K562 (cell line): Measurements from ENCODE around the gene AURKB. TPM values are rescaled to one million over a fixed set of nuclear protein-coding genes. Genes with fewer than 3 reads are reported as not detected.

Source experiments
- CBX1 ChIP-seq: sonication (generic); IDR thresholded peaks from 2 replicates; pipeline ENCODE4 v1.6.1; 2016; ENCODE audit warnings: antibody characterized with exemption, low read depth, mild to moderate bottlenecking
- CBX2 ChIP-seq: fragments of 200-600 bp; sonication (generic); IDR thresholded peaks from one replicate; pipeline ENCODE4 v1.6.1; 2012; ENCODE audit warnings: mild to moderate bottlenecking, low read length, inconsistent platforms; ENCODE audit not compliant: insufficient read depth, poor library complexity, severe bottlenecking
- CBX8 ChIP-seq: fragments of 200-600 bp; sonication (generic); IDR thresholded peaks from 2 replicates; pipeline ENCODE4 v1.6.1; 2012; ENCODE audit warnings: borderline replicate concordance, mixed run types, low read depth, mild to moderate bottlenecking, moderate library complexity, mixed read lengths, low read length, control low read depth, inconsistent platforms; ENCODE audit not compliant: poor library complexity, severe bottlenecking; ENCODE audit errors: extremely low read depth
- CSDE1 ChIP-seq, 2 experiments: fragments of 450-650 bp; IDR thresholded peaks; 2 replicates each; pipeline ENCODE4 v1.6.1; 2016; ENCODE audit warnings: mild to moderate bottlenecking in 1 of 2
- ERF ChIP-seq: fragments of 450-650 bp; formaldehyde crosslinking; IDR thresholded peaks from 2 replicates; pipeline ENCODE4 v1.4.0; 2020; ENCODE audit warnings: mild to moderate bottlenecking, mixed read lengths
- HDGF ChIP-seq: fragments of 450-650 bp; IDR thresholded peaks from 2 replicates; pipeline ENCODE4 v1.6.1; 2016
- JUN ChIP-seq, 2 experiments: sonication (generic) in 1 of 2; formaldehyde crosslinking in 1 of 2; IDR thresholded peaks; 2 replicates each; pipeline versions ENCODE4 v1.6.1 to v1.8.0; 2012 to 2022; ENCODE audit warnings: borderline replicate concordance in 2 of 2, mild to moderate bottlenecking in 2 of 2, improper control_type of control experiment in 1 of 2, low read depth in 1 of 2, low read length in 1 of 2, missing genetic modification reagents in 1 of 2
- JUND ChIP-seq, 2 experiments: IDR thresholded peaks; 2 replicates in 1 of 2; 3 replicates in 1 of 2; pipeline ENCODE4 v1.6.1; 2011; ENCODE audit warnings: borderline replicate concordance in 2 of 2, low read depth in 2 of 2, low read length in 2 of 2, improper control_type of control experiment in 1 of 2, missing biosample characterization in 1 of 2, missing genetic modification characterization in 1 of 2, missing genetic modification reagents in 1 of 2
- KDM2B ChIP-seq: fragments of 250-450 bp; sonication (Bioruptor Pico); IDR thresholded peaks from 2 replicates; pipeline ENCODE4 v1.8.0; 2021; ENCODE audit warnings: mild to moderate bottlenecking, moderate library complexity
- RHOXF2B ChIP-seq: fragments of 250-450 bp; sonication (Bioruptor Pico); conservative IDR thresholded peaks from 2 replicates; pipeline ENCODE4 v1.5.1; 2021
- SLC30A9 ChIP-seq: fragments of 250-450 bp; sonication (Bioruptor Pico); IDR thresholded peaks from 2 replicates; pipeline ENCODE4 v1.8.0; 2022; ENCODE audit warnings: mild to moderate bottlenecking, moderate library complexity
- SPI1 ChIP-seq: IDR thresholded peaks from 2 replicates; pipeline ENCODE4 v1.6.1; 2011; ENCODE audit warnings: low read depth, low read length, control low read depth, borderline replicate concordance
- TEAD1 ChIP-seq, 2 experiments: fragments of 450-650 bp in 1 of 2; sonication (generic) in 1 of 2; formaldehyde crosslinking; IDR thresholded peaks; 2 replicates each; pipeline versions ENCODE4 v1.4.0 to v1.8.0; 2020 to 2022; ENCODE audit warnings: mild to moderate bottlenecking in 2 of 2, missing genetic modification reagents in 1 of 2
- ZFP1 ChIP-seq: fragments of 450-650 bp; formaldehyde crosslinking; IDR thresholded peaks from 2 replicates; pipeline ENCODE4 v1.4.0; 2020; ENCODE audit warnings: mild to moderate bottlenecking, mixed read lengths
- ZNF174 ChIP-seq: fragments of 250-450 bp; sonication (Bioruptor Pico); IDR thresholded peaks from 2 replicates; pipeline ENCODE4 v1.4.0; 2020; ENCODE audit warnings: mild to moderate bottlenecking
- ZNF224 ChIP-seq: sonication (generic); formaldehyde crosslinking; IDR thresholded peaks from 2 replicates; pipeline ENCODE4 v1.8.0; 2022; ENCODE audit warnings: mild to moderate bottlenecking, missing genetic modification reagents
- ZNF232 ChIP-seq: sonication (generic); formaldehyde crosslinking; IDR thresholded peaks from 2 replicates; pipeline ENCODE4 v1.8.0; 2022; ENCODE audit warnings: mild to moderate bottlenecking, missing genetic modification reagents
- ZNF3 ChIP-seq: fragments of 250-450 bp; sonication (Bioruptor Pico); IDR thresholded peaks from 2 replicates; pipeline ENCODE4 v1.5.0; 2021; ENCODE audit warnings: mild to moderate bottlenecking, moderate library complexity
- ZNF41 ChIP-seq: fragments of 250-450 bp; sonication (Bioruptor Pico); conservative IDR thresholded peaks from 2 replicates; pipeline ENCODE4 v1.4.0; 2020; ENCODE audit warnings: mild to moderate bottlenecking
- ZNF445 ChIP-seq: fragments of 250-450 bp; sonication (Bioruptor Pico); IDR thresholded peaks from 2 replicates; pipeline ENCODE4 v1.4.0; 2020; ENCODE audit warnings: low read depth, mild to moderate bottlenecking, moderate library complexity
- polyA plus RNA-seq, 8 experiments: library from polyadenylated mRNA; depleted of rRNA in 4 of 8; stranded (reverse) in 5 of 8; unstranded in 3 of 8; fragments of >200 nt; fragmentation: Nextera tagmentation in 2 of 8; fragmentation: Illumina TruSeq in 1 of 8; extraction: Ambion mirVana in 2 of 8; extraction: Trizol in 1 of 8; gene quantifications; 2 replicates each; pipeline versions ENCODE4 v1.2.1 to v1.2.3, GENCODE V29; 2011 to 2014; ENCODE audit warnings: inconsistent platforms in 1 of 8, missing spikeins in 1 of 8
- total RNA-seq, 7 experiments: library from RNA; depleted of rRNA in 6 of 7; stranded (reverse); fragments of >200 nt in 6 of 7; fragmentation: Illumina TruSeq in 2 of 7; extraction: Trizol in 2 of 7; gene quantifications; 2 replicates each; pipeline versions ENCODE4 v1.2.1 to v1.2.3, GENCODE V29; 2011 to 2021; ENCODE audit warnings: low replicate concordance in 1 of 7
- TF ChIP-seq, protein P1 (sequence below): sonication (generic); formaldehyde crosslinking; IDR thresholded peaks from 2 replicates; pipeline ENCODE4 v1.8.0; 2023; ENCODE audit warnings: mild to moderate bottlenecking, missing genetic modification reagents
- TF ChIP-seq, protein P2 (sequence below): fragments of 250-450 bp; sonication (Bioruptor Pico); IDR thresholded peaks from 2 replicates; pipeline ENCODE4 v1.6.1; 2021; ENCODE audit warnings: mild to moderate bottlenecking
- TF ChIP-seq, protein P3 (sequence below): IDR thresholded peaks from 2 replicates; pipeline ENCODE4 v1.6.1; 2011; ENCODE audit not compliant: insufficient read length; ENCODE audit errors: extremely low read depth
- TF ChIP-seq, protein P4 (sequence below): fragments of 250-450 bp; sonication (Bioruptor Pico); IDR thresholded peaks from 2 replicates; pipeline ENCODE4 v1.5.0; 2021

AURKB gene
- total and polyA plus RNA-seq, 9 of the 15 experiments (the other 6 are each of a cell fraction or from before 2014, with no cell fraction given) = 27.2 to 114 (median 74.8) TPM

DNA sequence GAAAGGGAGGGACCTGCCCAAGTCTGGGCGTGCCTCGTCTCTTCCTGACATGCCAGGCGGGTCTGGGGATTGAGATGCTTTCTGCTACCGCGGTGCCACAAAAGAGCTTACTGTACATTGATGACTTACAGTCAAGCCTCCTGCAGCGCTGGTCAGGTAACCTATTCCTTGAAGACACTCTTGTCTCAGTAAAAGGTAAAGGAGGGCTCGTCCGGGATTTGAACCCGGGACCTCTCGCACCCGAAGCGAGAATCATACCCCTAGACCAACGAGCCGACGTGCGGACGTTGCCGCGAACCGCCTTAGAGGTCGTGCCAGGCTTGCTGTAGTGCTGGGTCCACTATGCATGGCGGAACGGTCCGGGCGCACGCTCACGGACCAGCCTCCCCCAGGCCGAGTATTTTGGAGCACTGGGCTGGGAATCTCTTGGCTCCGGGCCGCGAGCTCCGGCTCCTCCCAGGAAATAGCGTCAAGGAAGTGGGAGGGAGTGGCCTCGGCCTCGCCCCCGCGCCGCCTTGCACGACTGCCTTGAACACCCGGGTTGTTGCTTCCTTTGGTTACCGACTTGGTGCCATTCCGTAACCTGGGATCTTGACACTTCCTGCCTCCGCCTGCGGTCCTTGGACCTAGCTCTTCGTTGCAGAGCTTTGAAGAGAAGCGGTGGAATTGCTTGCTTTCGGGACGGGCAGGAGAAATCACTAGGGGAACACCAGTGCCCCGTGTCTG is 12.4 kb upstream of the AURKB start (continued):
- TF ChIP-seq ZNF232 (CRISPR knock-in tag) (no peak), SLC30A9 (CRISPR knock-in tag) (no peak), SPI1 (peak; percentile 47; the same call in 1 of the 2 replicates), CBX8 (no peak), ZNF224 (CRISPR knock-in tag) (no peak), ZNF445 (CRISPR knock-in tag) (no peak), ZNF174 (CRISPR knock-in tag) (no peak), JUN (IDR thresholded peaks at IDR 0.05; ENCODE audit: borderline replicate concordance, low read depth, low read length) (no peak), JUN (CRISPR knock-in tag; IDR thresholded peaks at IDR 0.05; ENCODE audit: borderline replicate concordance) (no peak), CBX1 (no peak; the same call in 1 of the 2 replicates), CBX2 (no peak), ZFP1 (CRISPR knock-in tag) (no peak), RHOXF2B (CRISPR knock-in tag) (no peak), HDGF (no peak), TEAD1 (CRISPR knock-in tag; IDR thresholded peaks at IDR 0.05) (peak in 1 of 2 experiments; percentile 83; a peak in 2 of 4 replicates), ZNF3 (no peak), ZNF41 (no peak), CSDE1 (IDR thresholded peaks at IDR 0.05) (no peak), KDM2B (CRISPR knock-in tag) (no peak), JUND (IDR thresholded peaks at IDR 0.05; ENCODE audit: borderline replicate concordance, low read depth, low read length) (no peak), JUND (tag; IDR thresholded peaks at IDR 0.05; ENCODE audit: borderline replicate concordance, low read depth, low read length) (no peak), ERF (no peak)
- TF ChIP-seq, protein P1, sequence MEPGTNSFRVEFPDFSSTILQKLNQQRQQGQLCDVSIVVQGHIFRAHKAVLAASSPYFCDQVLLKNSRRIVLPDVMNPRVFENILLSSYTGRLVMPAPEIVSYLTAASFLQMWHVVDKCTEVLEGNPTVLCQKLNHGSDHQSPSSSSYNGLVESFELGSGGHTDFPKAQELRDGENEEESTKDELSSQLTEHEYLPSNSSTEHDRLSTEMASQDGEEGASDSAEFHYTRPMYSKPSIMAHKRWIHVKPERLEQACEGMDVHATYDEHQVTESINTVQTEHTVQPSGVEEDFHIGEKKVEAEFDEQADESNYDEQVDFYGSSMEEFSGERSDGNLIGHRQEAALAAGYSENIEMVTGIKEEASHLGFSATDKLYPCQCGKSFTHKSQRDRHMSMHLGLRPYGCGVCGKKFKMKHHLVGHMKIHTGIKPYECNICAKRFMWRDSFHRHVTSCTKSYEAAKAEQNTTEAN = peak; percentile 82; the same call in 1 of the 2 replicates
- TF ChIP-seq, protein P2, sequence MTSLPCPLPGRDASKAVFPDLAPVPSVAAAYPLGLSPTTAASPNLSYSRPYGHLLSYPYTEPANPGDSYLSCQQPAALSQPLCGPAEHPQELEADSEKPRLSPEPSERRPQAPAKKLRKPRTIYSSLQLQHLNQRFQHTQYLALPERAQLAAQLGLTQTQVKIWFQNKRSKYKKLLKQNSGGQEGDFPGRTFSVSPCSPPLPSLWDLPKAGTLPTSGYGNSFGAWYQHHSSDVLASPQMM = no peak
- TF ChIP-seq, protein P3, sequence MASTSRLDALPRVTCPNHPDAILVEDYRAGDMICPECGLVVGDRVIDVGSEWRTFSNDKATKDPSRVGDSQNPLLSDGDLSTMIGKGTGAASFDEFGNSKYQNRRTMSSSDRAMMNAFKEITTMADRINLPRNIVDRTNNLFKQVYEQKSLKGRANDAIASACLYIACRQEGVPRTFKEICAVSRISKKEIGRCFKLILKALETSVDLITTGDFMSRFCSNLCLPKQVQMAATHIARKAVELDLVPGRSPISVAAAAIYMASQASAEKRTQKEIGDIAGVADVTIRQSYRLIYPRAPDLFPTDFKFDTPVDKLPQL = no peak
- TF ChIP-seq, protein P4, sequence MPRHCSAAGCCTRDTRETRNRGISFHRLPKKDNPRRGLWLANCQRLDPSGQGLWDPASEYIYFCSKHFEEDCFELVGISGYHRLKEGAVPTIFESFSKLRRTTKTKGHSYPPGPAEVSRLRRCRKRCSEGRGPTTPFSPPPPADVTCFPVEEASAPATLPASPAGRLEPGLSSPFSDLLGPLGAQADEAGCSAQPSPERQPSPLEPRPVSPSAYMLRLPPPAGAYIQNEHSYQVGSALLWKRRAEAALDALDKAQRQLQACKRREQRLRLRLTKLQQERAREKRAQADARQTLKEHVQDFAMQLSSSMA = no peak
